Cardiac muscle cell (in vitro differentiated cells and primary cell): ENCODE results near the gene UBASH3B. TPM values are rescaled to one million over a fixed set of nuclear protein-coding genes. Genes with fewer than 3 reads are reported as not detected.

Experiments
- DNase-seq, 2 donors: peaks; one replicate each; pipeline versions ENCODE4 v3.0.0 to v3.0.0-alpha.2; 2010 to 2017; ENCODE audit warnings: low read depth in 1 of 2, low spot score in 1 of 2
- H3K27ac ChIP-seq: fragments of 200-600 bp; sonication (generic); 2 replicates; pipeline ENCODE4 v1.5.1; 2016
- H3K27me3 ChIP-seq: fragments of 200-600 bp; sonication (generic); 2 replicates; pipeline ENCODE4 v1.6.0; 2016; ENCODE audit warnings: control low read depth
- H3K36me3 ChIP-seq: fragments of 200-600 bp; sonication (generic); 2 replicates; pipeline ENCODE4 v1.5.1; 2016; ENCODE audit warnings: control low read depth
- H3K4me1 ChIP-seq: fragments of 200-600 bp; sonication (generic); 2 replicates; pipeline ENCODE4 v1.8.1; 2017; ENCODE audit warnings: low read depth, mild to moderate bottlenecking, mixed run types
- H3K4me3 ChIP-seq: fragments of 200-600 bp; sonication (generic); 2 replicates; pipeline ENCODE4 v1.5.1; 2016; ENCODE audit warnings: mild to moderate bottlenecking
- H3K9me3 ChIP-seq: fragments of 200-600 bp; sonication (generic); 2 replicates; pipeline ENCODE4 v1.5.1; 2017; ENCODE audit warnings: low read depth, mild to moderate bottlenecking, control low read depth
- CTCF ChIP-seq: IDR thresholded peaks from 2 replicates; pipeline ENCODE4 v1.5.1; 2012; ENCODE audit warnings: low read depth, mild to moderate bottlenecking, low read length
- polyA plus RNA-seq: library from polyadenylated mRNA; unstranded; fragments of >200 nt; fragmentation: Nextera tagmentation; extraction: Ambion mirVana; gene quantifications from 2 replicates; pipeline ENCODE4 v1.2.1, GENCODE V29; 2016
- total RNA-seq: library from RNA; depleted of rRNA; stranded (reverse); fragments of >200 nt; gene quantifications from 2 replicates; pipeline ENCODE4 v1.2.3, GENCODE V29; 2016

Gene UBASH3B
- total and polyA plus RNA-seq, 2 experiments from 2014 or later: 2.7 TPM; not detected in 1

DNA sequence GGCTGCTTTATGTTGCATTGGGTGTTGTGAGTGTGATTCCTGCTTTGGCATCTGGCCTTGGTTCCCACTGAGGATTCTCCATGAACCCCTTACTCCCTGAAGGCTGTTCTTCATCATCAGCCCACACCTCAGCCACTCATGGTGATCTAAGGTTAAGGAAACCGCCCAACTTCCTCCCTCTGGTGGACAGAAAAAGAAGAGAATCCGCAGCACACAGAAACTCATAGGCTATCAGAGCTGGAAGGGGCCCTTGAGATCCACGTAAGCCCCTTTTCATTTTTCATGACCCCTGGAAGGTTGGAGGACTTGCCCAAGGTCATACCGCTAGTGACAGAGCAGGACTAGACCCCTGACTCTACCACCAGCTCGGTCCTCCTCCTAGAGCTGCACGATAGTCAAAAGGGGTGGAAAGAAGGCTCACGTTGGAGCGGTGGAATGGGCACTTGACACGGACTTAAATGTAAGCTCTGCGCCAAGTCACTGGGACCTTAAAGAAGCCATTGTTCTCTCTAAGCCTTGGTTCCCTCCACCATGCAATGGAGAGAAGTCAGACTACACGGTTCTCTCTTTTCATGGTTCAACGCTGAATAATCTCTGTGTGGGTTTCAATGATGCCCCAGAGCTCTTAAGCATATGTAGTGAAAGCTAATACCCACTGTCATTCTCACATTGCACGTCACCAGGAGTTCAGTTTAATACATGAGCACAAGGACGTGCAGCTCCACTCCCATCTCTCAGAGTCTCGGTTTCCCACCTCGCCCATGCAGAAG, 99.2 kb downstream of the UBASH3B start:
- Histone ChIP-seq H3K36me3 (no peaks in the 10 kb centered on the region), H3K9me3 (no peaks in the 10 kb centered on the region), H3K4me1 (peaks cover 10% of the 10 kb centered on the region), H3K27me3 (no peaks in the 10 kb centered on the region), H3K27ac (no peak overlapping the region), H3K4me3 (no peak overlapping the region)
- peak; percentile 60 for TF ChIP-seq CTCF
- peak; percentile 30 to 41 for DNase-seq

DNA sequence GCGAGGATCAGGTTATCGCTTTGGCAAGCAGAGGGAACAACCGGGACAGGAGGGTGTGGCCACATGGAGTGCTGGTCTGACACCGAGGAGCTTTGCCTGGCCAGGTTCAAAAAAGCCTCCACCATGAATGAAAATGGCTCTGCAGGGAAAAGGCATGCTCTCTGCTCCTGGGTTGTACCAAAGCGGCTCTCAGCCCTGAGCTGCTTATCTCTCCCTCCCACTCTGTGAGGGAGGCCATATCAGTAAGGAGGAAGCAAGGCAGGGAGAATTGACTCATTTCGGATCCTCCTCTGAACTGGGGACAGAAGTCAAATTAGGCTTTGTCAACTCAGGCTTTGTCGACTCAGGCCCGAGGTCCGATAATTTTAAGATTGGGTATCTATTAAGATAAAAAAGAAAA, 99.9 kb downstream of the UBASH3B start:
- no peak for TF ChIP-seq CTCF
- Histone ChIP-seq H3K27ac (no peak overlapping the region), H3K4me3 (no peak overlapping the region), H3K27me3 (no peaks in the 10 kb centered on the region), H3K36me3 (no peaks in the 10 kb centered on the region), H3K9me3 (no peaks in the 10 kb centered on the region), H3K4me1 (peaks cover 10% of the 10 kb centered on the region)
- peak; percentile 52 to 62 for DNase-seq

DNA sequence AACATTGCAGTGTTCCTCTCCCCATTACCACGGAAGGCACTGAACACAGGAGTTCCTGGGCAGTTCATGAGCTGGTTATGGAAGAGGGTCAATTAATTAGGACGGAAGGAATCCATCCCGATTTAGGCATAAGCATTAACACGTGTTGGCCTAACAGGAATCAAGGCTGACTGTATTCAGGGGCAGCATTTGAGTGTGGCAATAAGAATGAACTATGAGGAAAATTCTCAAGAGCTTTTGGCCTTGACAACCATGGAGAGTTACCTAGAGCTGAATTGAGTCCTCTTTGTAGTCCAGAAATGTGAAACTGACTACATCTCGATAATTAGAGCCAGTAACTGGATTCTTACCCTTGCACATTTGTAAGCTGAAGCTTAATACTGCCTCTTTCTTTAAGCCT, 100.4 kb downstream of the UBASH3B start:
- TF ChIP-seq CTCF: no peak
- Histone ChIP-seq H3K27ac (no peak overlapping the region), H3K27me3 (no peaks in the 10 kb centered on the region)

GRCh38 chr11:122756417-122756816, 100.9 kb downstream of the UBASH3B start:
- Histone ChIP-seq H3K4me1 (peaks cover 10% of the 10 kb centered on the region), H3K27ac (no peak overlapping the region), H3K4me3 (no peak overlapping the region), H3K27me3 (no peaks in the 10 kb centered on the region), H3K9me3 (no peaks in the 10 kb centered on the region), H3K36me3 (no peaks in the 10 kb centered on the region)
- TF ChIP-seq CTCF: no peak
- DNase-seq: no peak

More for the DNA sequence above, 100.4 kb downstream of the UBASH3B start:
- H3K9me3 ChIP-seq: no peaks in the 10 kb centered on the region
- peaks cover 10% of the 10 kb centered on the region for H3K4me1 ChIP-seq
- peak in 1 of 2 donors; percentile 30 for DNase-seq
- H3K36me3 ChIP-seq: no peaks in the 10 kb centered on the region
- H3K4me3 ChIP-seq: no peak overlapping the region

GRCh38 chr11:122757201-122757600, 101.7 kb downstream of the UBASH3B start:
- TF ChIP-seq CTCF: no peak
- DNase-seq: no peak
- no peaks in the 10 kb centered on the region for H3K9me3 ChIP-seq
- no peaks in the 10 kb centered on the region for H3K27me3 ChIP-seq
- no peak overlapping the region for H3K27ac ChIP-seq
- H3K4me1 ChIP-seq: peaks cover 10% of the 10 kb centered on the region
- no peaks in the 10 kb centered on the region for H3K36me3 ChIP-seq
- no peak overlapping the region for H3K4me3 ChIP-seq
